IPS-20b (cell line): Measurements from ENCODE around the gene POPDC3.
"Not testable (repeated sequence)": the region's sequence is repeated elsewhere in the genome, so short reads cannot be mapped to it uniquely, and the experiment has no call there.

Experiments
- H3K27ac ChIP-seq: one replicate; pipeline ENCODE4 v1.5.1; 2013; ENCODE audit warnings: low read length
- H3K27me3 ChIP-seq: 2 replicates; pipeline ENCODE4 v1.6.1; 2013; ENCODE audit warnings: mild to moderate bottlenecking, low read length, inconsistent platforms; ENCODE audit not compliant: insufficient read depth
- H3K36me3 ChIP-seq: 2 replicates; pipeline ENCODE4 v1.6.1; 2013; ENCODE audit warnings: low read depth, mild to moderate bottlenecking, inconsistent platforms, low read length, moderate library complexity; ENCODE audit not compliant: insufficient read depth
- H3K4me1 ChIP-seq: 2 replicates; pipeline ENCODE4 v1.6.1; 2013; ENCODE audit warnings: mild to moderate bottlenecking, control low read depth, inconsistent platforms, low read length, moderate library complexity; ENCODE audit not compliant: insufficient read depth
- H3K4me3 ChIP-seq: 2 replicates; pipeline ENCODE4 v1.5.1; 2013; ENCODE audit warnings: mild to moderate bottlenecking, low read length, inconsistent platforms
- H3K9ac ChIP-seq: 2 replicates; pipeline ENCODE4 v1.6.1; 2013; ENCODE audit warnings: low read depth, mild to moderate bottlenecking, inconsistent platforms, low read length, moderate library complexity
- H3K9me3 ChIP-seq: 2 replicates; pipeline ENCODE4 v1.6.1; 2013; ENCODE audit warnings: mild to moderate bottlenecking, low read depth, low read length, inconsistent platforms; ENCODE audit not compliant: insufficient read depth

POPDC3 gene, protein sequence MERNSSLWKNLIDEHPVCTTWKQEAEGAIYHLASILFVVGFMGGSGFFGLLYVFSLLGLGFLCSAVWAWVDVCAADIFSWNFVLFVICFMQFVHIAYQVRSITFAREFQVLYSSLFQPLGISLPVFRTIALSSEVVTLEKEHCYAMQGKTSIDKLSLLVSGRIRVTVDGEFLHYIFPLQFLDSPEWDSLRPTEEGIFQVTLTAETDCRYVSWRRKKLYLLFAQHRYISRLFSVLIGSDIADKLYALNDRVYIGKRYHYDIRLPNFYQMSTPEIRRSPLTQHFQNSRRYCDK

GRCh38 chr6:105179244-105180065 is at the start of gene POPDC3:
TSS of gene POPDC3 (minus strand) at chr6:105180014. CDS start at chr6:105161909, 18,105 bp downstream.
- H3K4me1 ChIP-seq = peaks cover 27% of the 10 kb centered on the region
- no peaks in the 10 kb centered on the region for H3K36me3 ChIP-seq
- peak within 1 kb of the TSS; percentile 61 for H3K9ac ChIP-seq
- H3K9me3 ChIP-seq = no peaks in the 10 kb centered on the region
- peaks cover 33% of the 10 kb centered on the region for H3K27me3 ChIP-seq
- H3K27ac ChIP-seq = no peak within 1 kb of the TSS
- peak within 1 kb of the TSS; percentile 82 for H3K4me3 ChIP-seq

DNA sequence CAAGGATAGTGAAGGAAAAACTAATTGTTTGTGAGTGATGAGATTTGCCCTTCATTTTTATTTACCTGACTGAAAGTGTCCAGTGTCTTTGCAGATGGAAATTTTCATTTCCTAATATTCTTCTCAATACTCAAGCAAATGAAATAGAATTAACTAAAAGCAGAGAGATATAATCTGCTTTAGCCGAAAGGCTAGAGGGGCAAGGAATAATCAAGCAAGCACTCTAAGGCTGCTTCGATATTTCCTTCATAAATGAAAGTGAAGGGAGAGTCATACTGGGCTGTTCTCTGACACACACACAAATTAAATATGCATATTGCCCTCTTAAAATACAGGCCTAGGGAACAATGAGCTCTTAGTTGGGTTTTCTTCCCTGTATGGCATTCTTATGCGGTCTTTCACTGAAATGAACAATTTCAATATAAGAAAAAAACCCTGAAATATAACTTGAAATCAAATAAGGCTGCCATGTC is 47.5 kb upstream of the POPDC3 start:
- H3K9me3 ChIP-seq = no peaks in the 10 kb centered on the region
- H3K4me3 ChIP-seq = no peak overlapping the region
- no peaks in the 10 kb centered on the region for H3K4me1 ChIP-seq
- H3K36me3 ChIP-seq = no peaks in the 10 kb centered on the region
- no peak overlapping the region for H3K9ac ChIP-seq
- H3K27me3 ChIP-seq = no peaks in the 10 kb centered on the region
- H3K27ac ChIP-seq = no peak overlapping the region

GRCh38 chr6:105226598-105227294 is 46.9 kb upstream of the POPDC3 start:
- no peak overlapping the region for H3K27ac ChIP-seq
- no peaks in the 10 kb centered on the region for H3K36me3 ChIP-seq
- no peaks in the 10 kb centered on the region for H3K9me3 ChIP-seq
- no peaks in the 10 kb centered on the region for H3K27me3 ChIP-seq
- no peak overlapping the region for H3K9ac ChIP-seq
- H3K4me1 ChIP-seq = no peaks in the 10 kb centered on the region
- no peak overlapping the region for H3K4me3 ChIP-seq

DNA sequence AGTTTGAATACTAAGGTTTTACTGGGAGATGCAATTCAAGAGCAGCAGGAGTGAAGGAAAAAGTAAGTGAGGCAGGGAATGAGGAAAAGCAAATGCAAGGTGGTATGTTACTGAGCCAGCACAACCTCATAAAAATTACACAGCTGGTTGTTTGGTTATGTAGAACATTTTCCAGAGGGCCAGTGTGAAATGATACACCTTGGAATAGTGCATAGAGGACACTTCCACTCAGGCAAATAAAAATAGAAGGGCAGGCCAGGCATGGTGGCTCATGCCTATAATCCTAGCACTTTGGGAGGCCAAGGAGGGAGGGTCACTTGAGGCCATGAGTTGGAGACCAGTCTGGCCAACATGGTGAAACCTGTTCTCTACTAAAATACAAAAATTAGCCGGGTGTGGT is 43.4 kb upstream of the POPDC3 start:
- H3K9me3 ChIP-seq = no peaks in the 10 kb centered on the region
- no peak overlapping the region for H3K4me3 ChIP-seq
- no peak overlapping the region for H3K9ac ChIP-seq
- H3K27ac ChIP-seq = no peak overlapping the region
- no peaks in the 10 kb centered on the region for H3K36me3 ChIP-seq
- H3K27me3 ChIP-seq = no peaks in the 10 kb centered on the region
- H3K4me1 ChIP-seq = no peaks in the 10 kb centered on the region

GRCh38 chr6:105221219-105221618 is 41.4 kb upstream of the POPDC3 start:
- H3K4me1 ChIP-seq, H3K4me3 ChIP-seq, H3K27me3 ChIP-seq, H3K9ac ChIP-seq, H3K27ac ChIP-seq, H3K36me3 ChIP-seq, H3K9me3 ChIP-seq: not testable (repeated sequence)

- Histone ChIP-seq H3K27me3 (no peaks in the 10 kb centered on the region), H3K36me3 (no peaks in the 10 kb centered on the region), H3K9me3 (no peaks in the 10 kb centered on the region), H3K9ac (no peak overlapping the region), H3K27ac (no peak overlapping the region), H3K4me3 (no peak overlapping the region), H3K4me1 (no peaks in the 10 kb centered on the region)
Observed at GRCh38 chr6:105220186-105220585, 40.4 kb upstream of the POPDC3 start.

- not testable (repeated sequence) for H3K27me3 ChIP-seq, H3K4me1 ChIP-seq, H3K4me3 ChIP-seq, H3K9ac ChIP-seq, H3K9me3 ChIP-seq, H3K36me3 ChIP-seq, H3K27ac ChIP-seq
Observed at GRCh38 chr6:105219218-105219617, 39.4 kb upstream of the POPDC3 start.

GRCh38 chr6:105215506-105215905 is 35.7 kb upstream of the POPDC3 start:
- Histone ChIP-seq H3K9me3 (no peaks in the 10 kb centered on the region), H3K27ac (no peak overlapping the region), H3K9ac (no peak overlapping the region), H3K27me3 (no peaks in the 10 kb centered on the region), H3K4me3 (no peak overlapping the region), H3K4me1 (no peaks in the 10 kb centered on the region), H3K36me3 (no peaks in the 10 kb centered on the region)

- H3K27ac ChIP-seq = no peak overlapping the region
- H3K9ac ChIP-seq = no peak overlapping the region
- H3K36me3 ChIP-seq = no peaks in the 10 kb centered on the region
- no peaks in the 10 kb centered on the region for H3K9me3 ChIP-seq
- 0 out of 2 replicates have a peak, but pooled peaks cover 4% of the 10 kb centered on the region for H3K4me1 ChIP-seq
- H3K27me3 ChIP-seq = no peaks in the 10 kb centered on the region
- H3K4me3 ChIP-seq = no peak overlapping the region
Observed at GRCh38 chr6:105214668-105215067, 34.9 kb upstream of the POPDC3 start.

GRCh38 chr6:105213272-105213671 is 33.5 kb upstream of the POPDC3 start:
- no peak overlapping the region for H3K4me3 ChIP-seq
- H3K27ac ChIP-seq = no peak overlapping the region
- no peaks in the 10 kb centered on the region for H3K36me3 ChIP-seq
- no peaks in the 10 kb centered on the region for H3K27me3 ChIP-seq
- no peak overlapping the region for H3K9ac ChIP-seq
- no peaks in the 10 kb centered on the region for H3K9me3 ChIP-seq
- 0 out of 2 replicates have a peak, but pooled peaks cover 4% of the 10 kb centered on the region for H3K4me1 ChIP-seq

- 0 out of 2 replicates have a peak, but pooled peaks cover 4% of the 10 kb centered on the region for H3K4me1 ChIP-seq
- no peaks in the 10 kb centered on the region for H3K9me3 ChIP-seq
- no peaks in the 10 kb centered on the region for H3K36me3 ChIP-seq
Observed at GRCh38 chr6:105212587-105212986, 32.8 kb upstream of the POPDC3 start.

More at GRCh38 chr6:105212587-105212986, 32.8 kb upstream of the POPDC3 start:
- Histone ChIP-seq H3K27me3 (no peaks in the 10 kb centered on the region), H3K9ac (no peak overlapping the region), H3K27ac (no peak overlapping the region), H3K4me3 (no peak overlapping the region)
